Measurements from ENCODE around the gene BCL2L12. TPM values are rescaled to one million over a fixed set of nuclear protein-coding genes. Genes with fewer than 3 reads are reported as not detected.
A peak's percentile ranks its signal among the peaks of the same experiment; 100 is the strongest.
"Not testable (repeated sequence)": the region's sequence is repeated elsewhere in the genome, so short reads cannot be mapped to it uniquely, and the experiment has no call there.

BCL2L12 gene, protein sequence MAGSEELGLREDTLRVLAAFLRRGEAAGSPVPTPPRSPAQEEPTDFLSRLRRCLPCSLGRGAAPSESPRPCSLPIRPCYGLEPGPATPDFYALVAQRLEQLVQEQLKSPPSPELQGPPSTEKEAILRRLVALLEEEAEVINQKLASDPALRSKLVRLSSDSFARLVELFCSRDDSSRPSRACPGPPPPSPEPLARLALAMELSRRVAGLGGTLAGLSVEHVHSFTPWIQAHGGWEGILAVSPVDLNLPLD
- total RNA-seq (2014; rRNA removed; shearing (Covaris generic); ENCODE audit: low replicate concordance), result 3.0 TPM in 1 of 2 replicates, not detected in the other

GRCh38 chr19:49665351-49666119 lies at the start of gene BCL2L12, which contains the start of gene IRF3:
TSS of gene BCL2L12 (plus strand) at chr19:49665933. CDS start at chr19:49666693, 760 bp downstream.
TSS of gene IRF3 (minus strand) at chr19:49665857. CDS start at chr19:49664838, 1,019 bp downstream.
- H3K4me3 ChIP-seq, result peak within 1 kb of the TSS; percentile 90
- DNase-seq, result peak; percentile 96
- H3K27me3 ChIP-seq, result no peaks in the 10 kb centered on the region
- peaks cover 36% of the 10 kb centered on the region for H3K36me3 ChIP-seq
- no peaks in the 10 kb centered on the region for H3K9me3 ChIP-seq

DNA sequence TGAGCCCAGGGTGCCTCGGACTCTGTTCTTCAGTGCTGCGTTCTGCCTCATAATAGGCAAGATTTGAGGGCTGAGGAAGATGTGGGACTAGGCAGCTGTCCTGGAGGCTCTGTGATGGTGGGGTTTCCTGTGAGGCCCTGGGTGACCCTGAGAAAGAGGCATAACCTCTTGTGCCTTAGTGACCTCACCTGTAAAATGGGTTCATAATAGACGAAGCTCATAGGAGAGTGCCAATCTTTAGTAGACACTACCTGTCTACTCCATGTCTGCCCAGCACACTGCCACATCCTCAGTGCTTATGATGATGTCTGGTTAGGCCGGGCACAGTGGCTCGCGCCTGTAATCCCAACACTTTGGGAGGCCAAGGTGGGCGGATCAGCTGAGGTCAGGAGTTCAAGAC lies 49.2 kb upstream of the BCL2L12 start:
- Histone ChIP-seq H3K9me3 (no peaks in the 10 kb centered on the region), H3K4me3 (no peak overlapping the region), H3K36me3 (peaks cover 72% of the 10 kb centered on the region), H3K27me3 (no peaks in the 10 kb centered on the region)
- DNase-seq, result no peak

GRCh38 chr19:49616945-49617344 lies 48.8 kb upstream of the BCL2L12 start:
- no peak for DNase-seq
- H3K9me3 ChIP-seq, result no peaks in the 10 kb centered on the region
- peaks cover 75% of the 10 kb centered on the region for H3K36me3 ChIP-seq

DNA sequence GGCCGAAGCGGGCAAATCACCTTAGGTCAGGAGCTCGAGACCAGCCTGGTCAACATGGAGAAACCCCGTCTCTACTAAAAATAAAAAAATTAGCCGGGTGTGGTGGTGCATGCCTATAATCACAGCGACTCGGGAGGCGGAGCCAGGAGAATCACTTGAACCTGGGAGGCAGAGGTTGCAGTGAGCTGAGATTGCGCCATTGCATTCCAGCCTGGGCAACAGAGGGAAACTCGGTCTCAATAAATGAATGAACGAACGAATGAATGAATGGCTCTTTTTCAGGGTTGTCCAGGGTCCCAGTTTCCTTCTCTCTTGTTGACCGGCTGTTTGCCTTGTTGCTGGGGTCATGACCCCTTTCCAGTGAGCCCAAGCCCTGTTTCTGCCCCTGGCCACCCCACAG lies 47.9 kb upstream of the BCL2L12 start:
- peaks cover 72% of the 10 kb centered on the region for H3K36me3 ChIP-seq
- H3K4me3 ChIP-seq, H3K27me3 ChIP-seq, DNase-seq, H3K9me3 ChIP-seq: not testable (repeated sequence)

More at GRCh38 chr19:49616945-49617344, 48.8 kb upstream of the BCL2L12 start:
- no peaks in the 10 kb centered on the region for H3K27me3 ChIP-seq
- H3K4me3 ChIP-seq, result no peak overlapping the region

DNA sequence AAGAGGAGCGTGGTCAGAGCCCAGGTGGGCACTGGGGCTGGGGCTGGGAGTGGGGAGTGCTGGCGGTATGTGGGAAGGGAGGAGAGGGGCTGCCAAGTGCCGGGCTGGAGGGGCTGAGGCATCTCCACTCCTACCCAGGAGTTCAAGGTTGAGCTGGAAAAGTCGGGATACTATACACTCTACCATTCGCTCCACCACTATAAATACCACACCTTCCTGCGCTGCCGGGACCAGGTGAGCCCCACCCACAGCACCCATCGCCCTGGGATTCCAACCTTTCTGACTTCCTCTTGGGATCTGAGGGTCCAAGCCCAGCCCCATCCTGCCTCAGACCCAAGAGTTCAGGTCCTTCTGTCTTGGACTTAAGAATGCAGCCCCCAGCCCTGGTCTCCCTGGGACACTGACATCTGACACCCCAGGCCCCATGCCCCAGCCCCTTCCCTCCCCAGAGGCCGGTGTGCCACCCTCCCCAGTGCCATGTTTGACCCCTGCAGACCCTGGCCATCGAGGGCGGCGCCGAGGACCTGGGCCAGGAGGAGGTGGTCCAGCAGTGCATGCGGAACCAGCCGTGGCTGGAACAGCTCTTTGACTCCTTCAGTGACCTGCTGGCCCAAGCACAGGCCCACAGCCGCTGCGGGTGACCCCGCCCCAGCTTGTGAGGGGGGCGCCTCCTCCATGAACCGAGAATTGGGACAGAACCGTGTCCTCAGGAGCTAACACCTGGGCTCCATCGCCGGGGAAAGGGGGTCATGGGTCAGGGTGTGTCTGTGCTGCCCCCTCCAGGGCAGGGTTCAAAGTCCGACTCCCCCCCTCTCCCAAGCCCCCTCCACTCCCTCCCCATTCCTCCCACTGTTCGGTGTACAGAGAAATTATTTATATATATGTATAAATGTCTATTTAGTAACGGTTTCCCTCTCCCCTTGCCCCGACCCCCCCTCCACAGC lies 40.5 kb upstream of the BCL2L12 start:
- DNase-seq, result no peak

DNA sequence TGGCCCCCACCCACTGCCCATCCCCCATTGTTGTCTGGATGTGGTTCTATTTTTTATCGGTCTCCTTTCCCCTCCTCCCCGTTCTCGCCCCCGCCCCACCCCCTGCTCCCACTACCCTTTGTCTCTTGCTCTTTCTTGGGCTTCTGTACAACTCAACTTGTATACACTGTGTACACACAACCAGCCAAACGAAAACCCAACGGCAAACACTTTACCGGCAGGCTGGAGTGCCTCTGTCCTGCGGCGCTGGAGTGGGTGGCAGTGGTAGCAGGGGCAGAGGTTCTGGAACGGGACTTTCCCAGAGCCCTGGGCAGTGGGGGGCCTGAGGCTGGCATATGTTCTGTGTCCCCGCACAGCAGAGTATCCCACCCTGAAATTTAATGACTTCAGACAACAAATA lies 39.5 kb upstream of the BCL2L12 start:
- no peak for DNase-seq
- Histone ChIP-seq H3K9me3 (no peaks in the 10 kb centered on the region), H3K27me3 (no peaks in the 10 kb centered on the region), H3K36me3 (peaks cover 37% of the 10 kb centered on the region), H3K4me3 (no peak overlapping the region)

More for the DNA sequence above, 40.5 kb upstream of the BCL2L12 start:
- no peak overlapping the region for H3K4me3 ChIP-seq
- peaks cover 39% of the 10 kb centered on the region for H3K36me3 ChIP-seq
- no peaks in the 10 kb centered on the region for H3K27me3 ChIP-seq
- no peaks in the 10 kb centered on the region for H3K9me3 ChIP-seq

- no peaks in the 10 kb centered on the region for H3K9me3 ChIP-seq
- no peak overlapping the region for H3K4me3 ChIP-seq
- no peaks in the 10 kb centered on the region for H3K27me3 ChIP-seq
- no peak for DNase-seq
- peaks cover 22% of the 10 kb centered on the region for H3K36me3 ChIP-seq
Measured at GRCh38 chr19:49629659-49630058, 36.1 kb upstream of the BCL2L12 start.

GRCh38 chr19:49631014-49631588 lies 34.6 kb upstream of the BCL2L12 start:
- peaks cover 28% of the 10 kb centered on the region for H3K36me3 ChIP-seq
- no peak for DNase-seq

DNA sequence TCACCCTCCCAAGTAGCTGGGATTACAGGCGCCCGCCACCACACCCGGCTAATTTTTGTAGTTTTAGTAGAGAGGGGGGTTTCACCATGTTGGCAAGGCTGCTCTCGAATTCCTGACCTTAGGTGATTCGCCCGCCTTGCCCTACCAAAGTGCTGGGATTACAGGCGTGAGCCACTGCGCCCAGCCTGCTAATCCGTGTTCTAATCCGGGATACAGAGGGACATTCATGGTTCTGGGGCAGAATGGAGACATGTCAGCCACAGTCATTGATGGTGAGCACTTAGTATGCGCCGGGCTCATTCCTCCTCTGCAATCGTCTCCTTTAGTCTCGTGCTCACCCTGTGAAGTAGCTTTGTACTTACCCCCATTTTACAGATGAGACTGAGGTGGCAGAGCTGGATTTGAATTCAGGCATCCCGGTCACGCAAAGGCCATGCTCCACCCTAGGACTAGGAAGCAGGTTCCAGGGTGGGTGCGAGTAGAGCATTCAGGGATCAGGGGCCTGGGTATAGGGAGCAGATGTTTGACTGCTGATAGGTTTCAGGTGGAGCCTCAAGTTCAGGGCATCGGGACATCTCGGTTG lies 34.0 kb upstream of the BCL2L12 start:
- H3K9me3 ChIP-seq, result no peaks in the 10 kb centered on the region
- no peak overlapping the region for H3K4me3 ChIP-seq
- DNase-seq, result no peak
- H3K27me3 ChIP-seq, result no peaks in the 10 kb centered on the region
- peaks cover 23% of the 10 kb centered on the region for H3K36me3 ChIP-seq

More at GRCh38 chr19:49631014-49631588, 34.6 kb upstream of the BCL2L12 start:
- no peak overlapping the region for H3K4me3 ChIP-seq
- H3K27me3 ChIP-seq, result no peaks in the 10 kb centered on the region
- no peaks in the 10 kb centered on the region for H3K9me3 ChIP-seq

- peaks cover 16% of the 10 kb centered on the region for H3K36me3 ChIP-seq
- H3K4me3 ChIP-seq, result no peak overlapping the region
- no peaks in the 10 kb centered on the region for H3K9me3 ChIP-seq
- no peak for DNase-seq
- H3K27me3 ChIP-seq, result no peaks in the 10 kb centered on the region
Measured at GRCh38 chr19:49632576-49632975, 33.2 kb upstream of the BCL2L12 start.

DNA sequence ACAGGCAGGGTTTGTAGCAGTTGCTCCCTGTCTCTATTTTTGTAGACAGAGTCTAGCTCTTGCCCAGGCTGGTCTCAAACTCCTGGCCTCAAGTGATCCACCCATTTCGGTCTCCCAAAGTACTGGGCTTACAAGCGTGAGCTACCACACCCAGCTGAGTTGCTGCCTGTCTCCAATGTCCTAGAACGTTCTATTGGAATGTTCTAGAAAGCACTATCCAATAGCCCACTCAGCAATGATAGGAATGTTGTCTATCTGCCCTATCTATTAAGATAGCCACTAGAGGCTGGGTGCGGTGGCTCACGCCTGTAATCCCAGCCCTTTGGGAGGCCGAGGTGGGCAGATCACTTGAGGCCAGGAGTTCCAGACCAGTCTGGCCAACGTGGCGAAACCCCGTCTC lies 32.5 kb upstream of the BCL2L12 start:
- not testable (repeated sequence) for DNase-seq, H3K4me3 ChIP-seq, H3K27me3 ChIP-seq, H3K9me3 ChIP-seq
- peaks cover 11% of the 10 kb centered on the region; the same call in 1 of the 2 replicates for H3K36me3 ChIP-seq

GRCh38 chr19:49635530-49636232 lies 30.1 kb upstream of the BCL2L12 start:
- H3K36me3 ChIP-seq, result peaks cover 7% of the 10 kb centered on the region; the same call in 1 of the 2 replicates
- H3K27me3 ChIP-seq, result no peaks in the 10 kb centered on the region
- no peak overlapping the region for H3K4me3 ChIP-seq
- no peaks in the 10 kb centered on the region for H3K9me3 ChIP-seq
- no peak for DNase-seq

DNA sequence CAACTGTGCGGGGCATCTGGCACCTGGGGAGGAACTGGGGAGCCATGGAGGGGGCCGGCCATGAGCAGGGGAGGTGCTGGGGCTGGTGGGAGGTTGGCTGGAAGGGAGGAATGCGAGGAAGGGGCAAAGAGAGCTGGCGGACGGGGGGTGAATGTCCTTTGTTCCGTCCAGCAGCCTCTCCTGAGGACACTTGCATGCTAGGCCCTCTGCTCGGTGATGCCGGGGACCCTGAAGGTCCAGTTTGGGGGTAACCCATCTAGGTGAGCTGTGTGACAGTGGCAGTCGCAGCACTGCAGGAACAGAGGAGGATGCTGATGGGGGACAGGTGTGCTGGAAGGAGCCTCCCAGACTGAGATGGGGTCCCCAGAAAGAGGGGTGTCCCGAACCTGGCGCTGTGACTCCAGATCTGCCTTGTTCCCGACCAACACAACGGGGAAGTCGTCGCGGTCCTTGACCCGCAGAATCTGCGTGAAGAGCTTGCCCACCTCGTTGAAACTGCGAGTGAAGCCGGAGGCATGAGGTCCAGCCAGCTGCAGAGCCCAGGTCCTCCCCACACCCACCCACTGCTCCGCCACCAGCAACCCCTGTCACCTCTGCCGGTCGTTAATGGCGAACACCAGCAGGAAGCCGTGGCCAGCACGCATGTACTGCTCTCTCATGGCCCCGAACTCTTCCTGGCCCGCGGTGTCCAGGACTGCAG lies 29.4 kb upstream of the BCL2L12 start:
- peaks cover 7% of the 10 kb centered on the region; the same call in 1 of the 2 replicates for H3K36me3 ChIP-seq
- DNase-seq, result no peak
- H3K9me3 ChIP-seq, result no peaks in the 10 kb centered on the region
- no peak overlapping the region for H3K4me3 ChIP-seq
- no peaks in the 10 kb centered on the region for H3K27me3 ChIP-seq

GRCh38 chr19:49637821-49638738 lies 27.7 kb upstream of the BCL2L12 start:
- peak; percentile 95 for DNase-seq
- Histone ChIP-seq H3K27me3 (no peaks in the 10 kb centered on the region), H3K9me3 (no peaks in the 10 kb centered on the region), H3K36me3 (peaks cover 7% of the 10 kb centered on the region; the same call in 1 of the 2 replicates), H3K4me3 (peak overlapping the region; percentile 31)

Measured in MG63 (cell line).